Fibroblast of lung (primary cell): Measurements from ENCODE around the gene PCLO.

ENCODE experiments used
- EZH2 ChIP-seq: IDR thresholded peaks from 2 replicates; pipeline ENCODE4 v1.5.1; 2012; ENCODE audit warnings: low read length, control low read depth, mild to moderate bottlenecking; ENCODE audit errors: missing control alignments
- TF ChIP-seq, protein P1 (sequence below), 2 donors: IDR thresholded peaks in 1 of 2; conservative IDR thresholded peaks in 1 of 2; 1 replicate in 1 of 2; 2 replicates in 1 of 2; pipeline ENCODE4 v1.5.1; 2011 to 2012; ENCODE audit warnings: low read length in 2 of 2, control low read depth in 1 of 2, inconsistent platforms in 1 of 2, low read depth in 1 of 2, mild to moderate bottlenecking in 1 of 2

DNA sequence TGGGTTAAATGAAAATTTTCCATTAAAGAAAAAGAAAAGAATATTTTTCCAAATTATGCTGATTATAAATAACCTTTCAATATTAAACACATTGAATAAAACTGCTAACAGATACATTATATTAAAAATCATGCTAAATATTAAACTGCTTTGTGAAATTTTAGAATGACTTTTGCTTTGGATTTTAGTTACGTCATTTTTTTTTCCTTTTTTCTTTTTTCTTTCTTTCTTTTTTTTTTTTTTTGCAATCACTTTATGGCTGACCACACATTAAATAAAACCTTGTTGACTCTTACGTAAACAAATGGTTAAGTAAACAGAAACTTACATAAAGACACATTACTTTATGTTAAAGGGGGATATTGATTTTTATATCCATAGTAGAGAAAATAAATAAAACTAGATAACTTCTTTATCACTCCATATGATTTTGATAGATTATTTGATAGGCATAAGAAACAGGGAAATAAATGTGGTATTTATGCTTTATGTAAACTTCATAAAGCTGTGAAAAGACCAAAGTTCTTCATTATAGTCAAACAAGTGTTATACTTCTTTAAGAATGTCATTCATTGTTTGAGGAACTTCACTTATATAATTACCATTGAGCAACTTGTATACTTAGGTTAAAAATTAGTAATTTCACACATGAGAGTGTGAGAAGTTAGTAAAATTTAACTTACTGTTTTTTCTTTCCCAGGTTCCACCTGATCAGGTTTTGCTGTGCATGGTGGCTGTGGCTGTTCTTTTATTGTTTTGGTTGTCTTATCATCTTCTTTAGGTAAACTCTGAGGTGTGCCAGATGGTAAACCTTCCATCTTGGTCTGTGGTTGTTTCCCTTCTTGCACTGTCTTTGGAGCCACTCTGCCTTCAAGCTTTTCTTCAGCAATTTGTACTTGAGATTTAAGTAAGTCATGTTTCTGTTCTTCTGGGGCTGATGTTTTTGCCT is 197.3 kb downstream of the PCLO start:
- no peak for TF ChIP-seq EZH2
- TF ChIP-seq, protein P1, sequence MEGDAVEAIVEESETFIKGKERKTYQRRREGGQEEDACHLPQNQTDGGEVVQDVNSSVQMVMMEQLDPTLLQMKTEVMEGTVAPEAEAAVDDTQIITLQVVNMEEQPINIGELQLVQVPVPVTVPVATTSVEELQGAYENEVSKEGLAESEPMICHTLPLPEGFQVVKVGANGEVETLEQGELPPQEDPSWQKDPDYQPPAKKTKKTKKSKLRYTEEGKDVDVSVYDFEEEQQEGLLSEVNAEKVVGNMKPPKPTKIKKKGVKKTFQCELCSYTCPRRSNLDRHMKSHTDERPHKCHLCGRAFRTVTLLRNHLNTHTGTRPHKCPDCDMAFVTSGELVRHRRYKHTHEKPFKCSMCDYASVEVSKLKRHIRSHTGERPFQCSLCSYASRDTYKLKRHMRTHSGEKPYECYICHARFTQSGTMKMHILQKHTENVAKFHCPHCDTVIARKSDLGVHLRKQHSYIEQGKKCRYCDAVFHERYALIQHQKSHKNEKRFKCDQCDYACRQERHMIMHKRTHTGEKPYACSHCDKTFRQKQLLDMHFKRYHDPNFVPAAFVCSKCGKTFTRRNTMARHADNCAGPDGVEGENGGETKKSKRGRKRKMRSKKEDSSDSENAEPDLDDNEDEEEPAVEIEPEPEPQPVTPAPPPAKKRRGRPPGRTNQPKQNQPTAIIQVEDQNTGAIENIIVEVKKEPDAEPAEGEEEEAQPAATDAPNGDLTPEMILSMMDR (conservative IDR thresholded peaks at IDR 0.05 in 1 of 2, IDR thresholded peaks at IDR 0.05 in 1 of 2; ENCODE audit: low read depth in 1 of 2, low read length in 2 of 2) = no peak
